K562 (cell line): ENCODE measurements around the gene OMA1. TPM values are rescaled to one million over a fixed set of nuclear protein-coding genes. Genes with fewer than 3 reads are reported as not detected.

ENCODE experiments used
- ATAC-seq: fragments of 200-7000 bp; cut with Tn5 transposase; 3 replicates; pipeline ENCODE4 v1.9.1; 2020; ENCODE audit warnings: moderate library complexity
- BruUV-seq: library from RNA; stranded (reverse); fragments of 400-500 nt; replicated peaks from 2 replicates; lab custom pipeline; 2021; lab: Mats Ljungman, UMichigan
- CTCF ChIA-PET: fragments of 300-600 bp; formaldehyde crosslinking; extraction: SDS; loops from one replicate; lab custom pipeline; 2021; ENCODE audit warnings: low intra/inter-chr PET ratio; lab: Yijun Ruan, JAX
- POLR2A ChIA-PET: fragments of 300-600, 350-650 bp; sonication (Branson Sonifier 250); formaldehyde crosslinking; extraction: SDS; loops from one replicate; lab custom pipeline; 2021; ENCODE audit warnings: antibody characterized with exemption, inconsistent platforms; lab: Yijun Ruan, JAX
- DNase-seq, 4 experiments: peaks; one replicate each; pipeline versions ENCODE4 v3.0.0 to v3.0.0-alpha.2; 2011 to 2018; ENCODE audit warnings: low spot score in 3 of 4, mixed read lengths in 3 of 4; ENCODE audit errors: extremely low read depth in 1 of 4
- FAIRE-seq: peaks from 2 replicates; lab custom pipeline; 2011; peaks lifted over from hg19 to GRCh38; lab: Jason Lieb, UNC
- H2AFZ ChIP-seq: 2 replicates; pipeline ENCODE4 v1.6.0; 2011; ENCODE audit warnings: low read depth, low read length, control low read depth, inconsistent platforms
- H3K27ac ChIP-seq: fragments of 200-600 bp; 3 replicates; pipeline ENCODE4 v1.8.0; 2011; ENCODE audit warnings: low read depth, mild to moderate bottlenecking, control low read depth, inconsistent platforms, low read length, moderate library complexity, mixed read lengths; ENCODE audit errors: extremely low read depth
- H3K27me3 ChIP-seq, 2 experiments: fragments of 300-600 bp in 1 of 2; 2 replicates in 1 of 2; 3 replicates in 1 of 2; pipeline versions ENCODE4 v1.6.0 to v1.8.0; 2011; ENCODE audit warnings: inconsistent platforms in 2 of 2, low read length in 2 of 2, mild to moderate bottlenecking in 1 of 2, mixed read lengths in 1 of 2, moderate library complexity in 1 of 2; ENCODE audit not compliant: control insufficient read depth in 2 of 2, insufficient read depth in 2 of 2
- H3K36me3 ChIP-seq: fragments of 300-600 bp; 3 replicates; pipeline ENCODE4 v1.8.0; 2011; ENCODE audit warnings: mild to moderate bottlenecking, low read length, inconsistent platforms; ENCODE audit not compliant: control insufficient read depth, insufficient read depth
- H3K4me1 ChIP-seq, 2 experiments: fragments of 200-600 bp in 1 of 2; replicated peaks in 1 of 2; 2 replicates in 1 of 2; 3 replicates in 1 of 2; pipeline versions ENCODE4 v1.5.1 to v1.8.0; 2011; ENCODE audit warnings: inconsistent platforms in 2 of 2, low read length in 2 of 2, mild to moderate bottlenecking in 1 of 2, mixed read lengths in 1 of 2, moderate library complexity in 1 of 2; ENCODE audit not compliant: control insufficient read depth in 2 of 2, insufficient read depth in 2 of 2
- H3K4me2 ChIP-seq: 2 replicates; pipeline ENCODE4 v1.6.1; 2011; ENCODE audit warnings: low read length, control low read depth, inconsistent platforms, mixed read lengths; ENCODE audit not compliant: insufficient read depth
- H3K4me3 ChIP-seq: fragments of 200-600 bp; sonication (generic), shearing (Covaris generic); 2 replicates; pipeline ENCODE4 v1.5.1; 2016; ENCODE audit warnings: control low read depth, inconsistent platforms
- H3K79me2 ChIP-seq: fragments of 200-600 bp; 3 replicates; pipeline ENCODE4 v1.8.0; 2011; ENCODE audit warnings: low read length, inconsistent platforms; ENCODE audit not compliant: control insufficient read depth, insufficient read depth
- H3K9ac ChIP-seq, 2 experiments: 2 replicates each; pipeline versions ENCODE4 v1.6.0 to v1.6.1; 2011; ENCODE audit warnings: low read depth in 2 of 2, low read length in 2 of 2, control low read depth in 1 of 2, inconsistent platforms in 1 of 2, mild to moderate bottlenecking in 1 of 2, mixed read lengths in 1 of 2; ENCODE audit not compliant: insufficient read depth in 1 of 2
- H3K9me1 ChIP-seq: one replicate; pipeline ENCODE4 v1.6.0; 2011; ENCODE audit warnings: inconsistent platforms, mild to moderate bottlenecking, low read length, moderate library complexity; ENCODE audit not compliant: control insufficient read depth, insufficient read depth
- H3K9me3 ChIP-seq: replicated peaks from 2 replicates; pipeline ENCODE4 v1.5.1; 2011; ENCODE audit warnings: low read depth, low read length, inconsistent platforms; ENCODE audit not compliant: control insufficient read depth, insufficient read depth
- H4K20me1 ChIP-seq: replicated peaks from 2 replicates; pipeline ENCODE4 v1.6.1; 2011; ENCODE audit warnings: low read length, inconsistent platforms, mixed read lengths; ENCODE audit not compliant: control insufficient read depth, insufficient read depth
- CBX5 ChIP-seq: IDR thresholded peaks from 2 replicates; pipeline ENCODE4 v1.6.1; 2014; ENCODE audit warnings: low read depth, borderline replicate concordance
- CREB3 ChIP-seq: fragments of 450-650 bp; conservative IDR thresholded peaks from 2 replicates; pipeline ENCODE4 v1.6.1; 2016; ENCODE audit warnings: missing genetic modification characterization, low read depth, mild to moderate bottlenecking, missing compliant biosample characterization, moderate library complexity
- KLF10 ChIP-seq: fragments of 250-450 bp; sonication (Bioruptor Pico); IDR thresholded peaks from 2 replicates; pipeline ENCODE4 v1.6.1; 2021; ENCODE audit warnings: matching md5 sums
- KLF16 ChIP-seq: IDR thresholded peaks from 2 replicates; pipeline ENCODE4 v1.6.1; 2016; ENCODE audit warnings: antibody characterized with exemption
- MECOM ChIP-seq: fragments of 250-450 bp; sonication (Bioruptor Pico); IDR thresholded peaks from 2 replicates; pipeline ENCODE4 v1.8.0; 2022; ENCODE audit warnings: inconsistent platforms
- NRF1 ChIP-seq, 2 experiments: fragments of 450-650 bp; IDR thresholded peaks in 1 of 2; conservative IDR thresholded peaks in 1 of 2; 2 replicates each; pipeline ENCODE4 v1.6.1; 2014; ENCODE audit warnings: mild to moderate bottlenecking in 2 of 2
- PHTF2 ChIP-seq: fragments of 250-450 bp; sonication (Bioruptor Pico); IDR thresholded peaks from 2 replicates; pipeline ENCODE4 v1.5.0; 2021; ENCODE audit warnings: mild to moderate bottlenecking
- RBM15 ChIP-seq: fragments of 200-400 bp; formaldehyde crosslinking; IDR thresholded peaks from 2 replicates; pipeline ENCODE4 v1.6.1; 2018; ENCODE audit warnings: mild to moderate bottlenecking, low read length, moderate library complexity; ENCODE audit not compliant: insufficient read depth
- ZBTB8A ChIP-seq: fragments of 450-650 bp; IDR thresholded peaks from 2 replicates; pipeline ENCODE4 v1.6.1; 2018; ENCODE audit warnings: mild to moderate bottlenecking, moderate library complexity; ENCODE audit not compliant: partially characterized antibody
- ZNF445 ChIP-seq: fragments of 250-450 bp; sonication (Bioruptor Pico); IDR thresholded peaks from 2 replicates; pipeline ENCODE4 v1.4.0; 2020; ENCODE audit warnings: low read depth, mild to moderate bottlenecking, moderate library complexity
- WGBS: fragments of 100-300 bp; shearing (Covaris generic); methylation state at CpG from one replicate; pipeline ENCODE4 v1.1.6; 2016; ENCODE audit warnings: low coverage, mixed read lengths; ENCODE audit not compliant: insufficient coverage; ENCODE audit errors: missing lambda C conversion rate; 5-methylcytosine and 5-hydroxymethylcytosine counted together
- in situ Hi-C: fragments of 300-500 bp; cut with MboI; formaldehyde crosslinking; loops from 4 replicates; pipeline ENCODE4 v1.15.0; 2018; ENCODE audit warnings: inconsistent platforms, mixed read lengths
- intact Hi-C: fragments of 100-400 bp; cut with micrococcal nuclease; formaldehyde crosslinking; loops from 2 replicates; pipeline ENCODE4 v1.14.2; 2022
- polyA plus RNA-seq, 8 experiments: library from polyadenylated mRNA; depleted of rRNA in 4 of 8; stranded (reverse) in 5 of 8; unstranded in 3 of 8; fragments of >200 nt; fragmentation: Nextera tagmentation in 2 of 8; fragmentation: Illumina TruSeq in 1 of 8; extraction: Ambion mirVana in 2 of 8; extraction: Trizol in 1 of 8; gene quantifications; 2 replicates each; pipeline versions ENCODE4 v1.2.1 to v1.2.3, GENCODE V29; 2011 to 2014; ENCODE audit warnings: inconsistent platforms in 1 of 8, missing spikeins in 1 of 8
- total RNA-seq, 7 experiments: library from RNA; depleted of rRNA in 6 of 7; stranded (reverse); fragments of >200 nt in 6 of 7; fragmentation: Illumina TruSeq in 2 of 7; extraction: Trizol in 2 of 7; gene quantifications; 2 replicates each; pipeline versions ENCODE4 v1.2.1 to v1.2.3, GENCODE V29; 2011 to 2021; ENCODE audit warnings: low replicate concordance in 1 of 7
- TF ChIP-seq, protein P1 (sequence below): fragments of 450-650 bp; formaldehyde crosslinking; IDR thresholded peaks from 2 replicates; pipeline ENCODE4 v1.4.0; 2020; ENCODE audit warnings: mild to moderate bottlenecking, mixed read lengths
- TF ChIP-seq, protein P2 (sequence below): IDR thresholded peaks from 2 replicates; pipeline ENCODE4 v1.6.1; 2014; ENCODE audit warnings: antibody characterized with exemption
- TF ChIP-seq, protein P3 (sequence below), 3 experiments: IDR thresholded peaks in 2 of 3; conservative IDR thresholded peaks in 1 of 3; 2 replicates each; pipeline ENCODE4 v1.5.1; 2011 to 2012; ENCODE audit warnings: low read length in 3 of 3, mild to moderate bottlenecking in 3 of 3, control low read depth in 2 of 3, improper control_type of control experiment in 1 of 3, inconsistent platforms in 1 of 3, low read depth in 1 of 3, mixed read lengths in 1 of 3, moderate library complexity in 1 of 3; ENCODE audit not compliant: insufficient read depth in 2 of 3
- TF ChIP-seq, protein P4 (sequence below): sonication (generic); formaldehyde crosslinking; IDR thresholded peaks from 2 replicates; pipeline ENCODE4 v1.5.0; 2020; ENCODE audit warnings: missing genetic modification reagents

The OMA1 gene
- total and polyA plus RNA-seq, 9 of the 15 experiments (the other 6 are each of a cell fraction or from before 2014, with no cell fraction given), result 16.6 to 51.5 (median 33.5) TPM

- TF ChIP-seq ZBTB8A (no peak), CBX5 (no peak), ZNF445 (no peak), KLF10 (CRISPR knock-in tag) (no peak), NRF1 (conservative IDR thresholded peaks at IDR 0.05 in 1 of 2, IDR thresholded peaks at IDR 0.05 in 1 of 2) (no peak), MECOM (CRISPR knock-in tag) (no peak)
Measured at GRCh38 chr1:58477390-58477789, 69.1 kb downstream of the OMA1 start (continued).

DNA sequence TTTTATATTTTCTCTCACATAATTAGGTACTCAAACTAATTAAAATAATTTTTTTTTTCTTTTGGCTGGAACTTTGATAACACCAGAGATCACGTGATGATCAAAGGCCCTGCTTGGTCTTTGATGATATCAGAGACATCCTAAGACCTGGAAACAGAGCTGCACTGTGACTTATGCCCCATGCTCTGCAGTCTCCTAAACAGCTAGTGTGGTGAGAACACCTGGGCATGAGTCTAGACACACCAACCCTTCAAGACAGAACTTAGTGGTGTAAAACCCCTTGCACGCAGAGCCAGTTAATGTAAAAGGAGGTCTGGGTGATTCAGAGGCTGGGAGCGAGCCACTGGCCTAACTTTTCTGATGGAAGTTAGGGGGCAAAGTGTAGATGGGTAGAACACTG is 70.3 kb downstream of the OMA1 start:
- no TSS peak for BruUV-seq
- H4K20me1 ChIP-seq, result no peaks in the 10 kb centered on the region
- ATAC-seq (no peak), DNase-seq (no peak), FAIRE-seq (no peak)
- H3K4me1 ChIP-seq, result no peaks in the 10 kb centered on the region
- no peak overlapping the region for H2AFZ ChIP-seq
- POLR2A ChIA-PET, result no interaction called here
- H3K27ac ChIP-seq, result no peak overlapping the region
- no peaks in the 10 kb centered on the region for H3K36me3 ChIP-seq
- H3K4me2 ChIP-seq, result no peak overlapping the region
- no peak overlapping the region for H3K4me3 ChIP-seq
- 11% methylated on average over 3 of the region's 3 CpGs for WGBS
- H3K27me3 ChIP-seq, result no peaks in the 10 kb centered on the region
- CTCF ChIA-PET, result no interaction called here
- H3K79me2 ChIP-seq, result no peaks in the 10 kb centered on the region
- intact Hi-C loops (no loop called here), in situ Hi-C loops (no loop called here)
- no peaks in the 10 kb centered on the region for H3K9me1 ChIP-seq
- H3K9ac ChIP-seq, result no peak overlapping the region
- H3K9me3 ChIP-seq, result no peaks in the 10 kb centered on the region
- TF ChIP-seq, protein P1, sequence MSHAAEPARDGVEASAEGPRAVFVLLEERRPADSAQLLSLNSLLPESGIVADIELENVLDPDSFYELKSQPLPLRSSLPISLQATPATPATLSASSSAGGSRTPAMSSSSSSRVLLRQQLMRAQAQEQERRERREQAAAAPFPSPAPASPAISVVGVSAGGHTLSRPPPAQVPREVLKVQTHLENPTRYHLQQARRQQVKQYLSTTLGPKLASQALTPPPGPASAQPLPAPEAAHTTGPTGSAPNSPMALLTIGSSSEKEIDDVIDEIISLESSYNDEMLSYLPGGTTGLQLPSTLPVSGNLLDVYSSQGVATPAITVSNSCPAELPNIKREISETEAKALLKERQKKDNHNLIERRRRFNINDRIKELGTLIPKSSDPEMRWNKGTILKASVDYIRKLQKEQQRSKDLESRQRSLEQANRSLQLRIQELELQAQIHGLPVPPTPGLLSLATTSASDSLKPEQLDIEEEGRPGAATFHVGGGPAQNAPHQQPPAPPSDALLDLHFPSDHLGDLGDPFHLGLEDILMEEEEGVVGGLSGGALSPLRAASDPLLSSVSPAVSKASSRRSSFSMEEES (CRISPR knock-in tag), result peak; percentile 80
- TF ChIP-seq, protein P2, sequence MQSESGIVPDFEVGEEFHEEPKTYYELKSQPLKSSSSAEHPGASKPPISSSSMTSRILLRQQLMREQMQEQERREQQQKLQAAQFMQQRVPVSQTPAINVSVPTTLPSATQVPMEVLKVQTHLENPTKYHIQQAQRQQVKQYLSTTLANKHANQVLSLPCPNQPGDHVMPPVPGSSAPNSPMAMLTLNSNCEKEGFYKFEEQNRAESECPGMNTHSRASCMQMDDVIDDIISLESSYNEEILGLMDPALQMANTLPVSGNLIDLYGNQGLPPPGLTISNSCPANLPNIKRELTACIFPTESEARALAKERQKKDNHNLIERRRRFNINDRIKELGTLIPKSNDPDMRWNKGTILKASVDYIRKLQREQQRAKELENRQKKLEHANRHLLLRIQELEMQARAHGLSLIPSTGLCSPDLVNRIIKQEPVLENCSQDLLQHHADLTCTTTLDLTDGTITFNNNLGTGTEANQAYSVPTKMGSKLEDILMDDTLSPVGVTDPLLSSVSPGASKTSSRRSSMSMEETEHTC, result no peak
- TF ChIP-seq RBM15, result no peak
- no peak for TF ChIP-seq CREB3 (tag)
- TF ChIP-seq, protein P3, sequence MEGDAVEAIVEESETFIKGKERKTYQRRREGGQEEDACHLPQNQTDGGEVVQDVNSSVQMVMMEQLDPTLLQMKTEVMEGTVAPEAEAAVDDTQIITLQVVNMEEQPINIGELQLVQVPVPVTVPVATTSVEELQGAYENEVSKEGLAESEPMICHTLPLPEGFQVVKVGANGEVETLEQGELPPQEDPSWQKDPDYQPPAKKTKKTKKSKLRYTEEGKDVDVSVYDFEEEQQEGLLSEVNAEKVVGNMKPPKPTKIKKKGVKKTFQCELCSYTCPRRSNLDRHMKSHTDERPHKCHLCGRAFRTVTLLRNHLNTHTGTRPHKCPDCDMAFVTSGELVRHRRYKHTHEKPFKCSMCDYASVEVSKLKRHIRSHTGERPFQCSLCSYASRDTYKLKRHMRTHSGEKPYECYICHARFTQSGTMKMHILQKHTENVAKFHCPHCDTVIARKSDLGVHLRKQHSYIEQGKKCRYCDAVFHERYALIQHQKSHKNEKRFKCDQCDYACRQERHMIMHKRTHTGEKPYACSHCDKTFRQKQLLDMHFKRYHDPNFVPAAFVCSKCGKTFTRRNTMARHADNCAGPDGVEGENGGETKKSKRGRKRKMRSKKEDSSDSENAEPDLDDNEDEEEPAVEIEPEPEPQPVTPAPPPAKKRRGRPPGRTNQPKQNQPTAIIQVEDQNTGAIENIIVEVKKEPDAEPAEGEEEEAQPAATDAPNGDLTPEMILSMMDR (IDR thresholded peaks at IDR 0.05 in 2 of 3, conservative IDR thresholded peaks at IDR 0.05 in 1 of 3; ENCODE audit: insufficient read depth in 2 of 3, low read depth in 1 of 3, low read length in 3 of 3), result no peak
- TF ChIP-seq, protein P4, sequence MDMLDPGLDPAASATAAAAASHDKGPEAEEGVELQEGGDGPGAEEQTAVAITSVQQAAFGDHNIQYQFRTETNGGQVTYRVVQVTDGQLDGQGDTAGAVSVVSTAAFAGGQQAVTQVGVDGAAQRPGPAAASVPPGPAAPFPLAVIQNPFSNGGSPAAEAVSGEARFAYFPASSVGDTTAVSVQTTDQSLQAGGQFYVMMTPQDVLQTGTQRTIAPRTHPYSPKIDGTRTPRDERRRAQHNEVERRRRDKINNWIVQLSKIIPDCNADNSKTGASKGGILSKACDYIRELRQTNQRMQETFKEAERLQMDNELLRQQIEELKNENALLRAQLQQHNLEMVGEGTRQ (CRISPR knock-in tag), result peak; percentile 30; the same call in 1 of the 2 replicates
- no peak for TF ChIP-seq KLF16
- no peak for TF ChIP-seq PHTF2
